Ovary (tissue), 9 donors: Measurements from ENCODE around the gene TMEM232. TPM values are rescaled to one million over a fixed set of nuclear protein-coding genes. Genes with fewer than 3 reads are reported as not detected.

Experiments used
- DNase-seq, 5 donors: peaks; one replicate each; pipeline ENCODE4 v3.0.0-alpha.2; 2019 to 2020
- H3K27ac ChIP-seq, 2 donors: fragments of 200-600 bp; one replicate each; pipeline versions ENCODE4 v1.5.1 to v1.8.0; 2019 to 2022
- H3K27me3 ChIP-seq: fragments of 200-600 bp; one replicate; pipeline ENCODE4 v1.8.0; 2022
- H3K36me3 ChIP-seq: fragments of 200-600 bp; sonication (generic); one replicate; pipeline ENCODE4 v1.5.1; 2019
- H3K4me1 ChIP-seq: one replicate; pipeline ENCODE4 v1.8.1; 2013; ENCODE audit warnings: mild to moderate bottlenecking, moderate library complexity; ENCODE audit not compliant: insufficient read depth
- H3K4me3 ChIP-seq: fragments of 200-600 bp; sonication (generic); one replicate; pipeline ENCODE4 v1.5.1; 2017
- H3K9me3 ChIP-seq, 2 donors: fragments of 200-600 bp in 1 of 2; sonication (generic) in 1 of 2; one replicate each; pipeline versions ENCODE4 v1.5.1 to v1.8.1; 2013 to 2019; ENCODE audit warnings: mild to moderate bottlenecking in 1 of 2, moderate library complexity in 1 of 2
- CTCF ChIP-seq, 3 donors: fragments of 450-650 bp in 2 of 3; fragments of 200-600 bp in 1 of 3; IDR thresholded peaks; one replicate each; pipeline versions ENCODE4 v1.5.1 to v1.8.0; 2016 to 2022; ENCODE audit warnings: antibody characterized with exemption in 3 of 3, mild to moderate bottlenecking in 1 of 3
- EP300 ChIP-seq: sonication (generic); formaldehyde crosslinking; IDR thresholded peaks from one replicate; pipeline ENCODE4 v1.6.1; 2017; ENCODE audit warnings: antibody characterized with exemption
- POLR2A ChIP-seq: fragments of 450-650 bp; IDR thresholded peaks from one replicate; pipeline ENCODE4 v1.6.1; 2017; ENCODE audit warnings: antibody characterized with exemption, mild to moderate bottlenecking, moderate library complexity
- WGBS, 3 donors: extraction: QIAGEN DNeasy Blood & Tissue Kit in 1 of 3; methylation state at CpG; one replicate each; pipeline versions ENCODE4 v1.1.5 to v1.1.7; 2013 to 2017; 5-methylcytosine and 5-hydroxymethylcytosine counted together
- intact Hi-C, 4 donors: fragments of 100-400 bp; cut with DNase I; formaldehyde crosslinking; loops; one replicate each; pipeline versions ENCODE4 v1.11.0 to v1.15.1; 2022 to 2023
- polyA plus RNA-seq, 2 donors: library from polyadenylated mRNA; stranded (reverse); fragments of 200-250 nt in 1 of 2; fragments of 350-450 nt in 1 of 2; fragmentation: Illumina TruSeq in 1 of 2; extraction: RNeasy Lipid Tissue Mini Kit (QIAGEN cat#74804) in 1 of 2; gene quantifications; one replicate each; pipeline ENCODE4 v1.2.3, GENCODE V29; 2013 to 2014
- total RNA-seq, 7 donors: library from RNA; depleted of rRNA in 2 of 7; stranded (reverse); fragments of >200 nt in 2 of 7; fragmentation: NEBNext Ultra II Directional in 3 of 7; extraction: Animal tissue kit (Norgen Biotek cat#: 25700) in 3 of 7; gene quantifications; one replicate each; pipeline versions ENCODE4 v1.1.0 to v1.2.4, GENCODE V29; 2016 to 2023
- donor health status: DM: no; HTN: no; CAD: no; lungs with moderate emphysema.
- donor health status: DM: no; HTN: no; CAD: no.
- donor health status: Bipolar disorder and iron deficiency.
- donor health status: DM: yes; HTN: yes; CAD: no.
- donor health status: DM: no; HTN: no; CAD: no.
- donor health status: DM: yes; HTN: yes; CAD: no.

TMEM232 gene
- total and polyA plus RNA-seq, 9 donors, result 0.70 to 23.6 (median 2.8) TPM

- Histone ChIP-seq H3K4me1 (no peaks in the 10 kb centered on the region), H3K36me3 (no peaks in the 10 kb centered on the region), H3K4me3 (no peak overlapping the region), H3K9me3 (no peaks in the 10 kb centered on the region), H3K27ac (no peak overlapping the region), H3K27me3 (no peaks in the 10 kb centered on the region)
- DNase-seq, result no peak
- TF ChIP-seq POLR2A, result no peak
- no peak for TF ChIP-seq CTCF (IDR thresholded peaks at IDR 0.05)
- TF ChIP-seq EP300, result no peak
- 85 to 89% (median 86%) methylated on average over 1 of the region's 1 CpG for WGBS, 3 donors
- intact Hi-C loops, result no loop called here
Measured at GRCh38 chr5:110752953-110753352, 26.5 kb upstream of the TMEM232 start.

- WGBS, 3 donors, result 53 to 66% (median 65%) methylated on average over 8 of the region's 8 CpGs
- H3K27ac ChIP-seq, result no peak overlapping the region
Measured at GRCh38 chr5:110751902-110752762, 25.7 kb upstream of the TMEM232 start.

GRCh38 chr5:110738812-110739651 lies 12.6 kb upstream of the TMEM232 start, which contains the start of gene SLC25A46:
Gene SLC25A46 (plus strand): TSS chr5:110739007. CDS start chr5:110739120, 113 bp downstream.
- no peaks in the 10 kb centered on the region for H3K36me3 ChIP-seq
- TF ChIP-seq EP300 (no peak), CTCF (IDR thresholded peaks at IDR 0.05) (no peak), POLR2A (peak; percentile 48)
- intact Hi-C loops, result no loop called here
- peak; percentile 76 to 86 (median 83) for DNase-seq
- H3K4me3 ChIP-seq, result peak within 1 kb of the TSS; percentile 89
- 0 to 1% (median 0%) methylated on average over 53 to 62 of the region's 62 CpGs for WGBS, 3 donors
- H3K4me1 ChIP-seq, result peaks cover 2% of the 10 kb centered on the region
- H3K27ac ChIP-seq, result peak within 1 kb of the TSS in 1 of 2 donors; percentile 52
- H3K27me3 ChIP-seq, result no peaks in the 10 kb centered on the region
- no peaks in the 10 kb centered on the region for H3K9me3 ChIP-seq

More at GRCh38 chr5:110751902-110752762, 25.7 kb upstream of the TMEM232 start:
- no peaks in the 10 kb centered on the region for H3K4me1 ChIP-seq
- no peak for DNase-seq
- intact Hi-C loops, result no loop called here
- no peak for TF ChIP-seq CTCF (IDR thresholded peaks at IDR 0.05)
- no peaks in the 10 kb centered on the region for H3K27me3 ChIP-seq
- no peak overlapping the region for H3K4me3 ChIP-seq
- H3K36me3 ChIP-seq, result no peaks in the 10 kb centered on the region
- no peaks in the 10 kb centered on the region for H3K9me3 ChIP-seq

- TF ChIP-seq CTCF (IDR thresholded peaks at IDR 0.05), result no peak
- no peak for TF ChIP-seq POLR2A
- no peak for TF ChIP-seq EP300
- 0% methylated on average over 14 of the region's 14 CpGs for WGBS, 3 donors
- intact Hi-C loops, result no loop called here
- DNase-seq, result no peak
- Histone ChIP-seq H3K9me3 (no peaks in the 10 kb centered on the region), H3K4me3 (peak overlapping the region; percentile 89), H3K36me3 (no peaks in the 10 kb centered on the region), H3K27me3 (no peaks in the 10 kb centered on the region), H3K4me1 (peaks cover 2% of the 10 kb centered on the region), H3K27ac (peak overlapping the region in 1 of 2 donors; percentile 52)
Measured at GRCh38 chr5:110738503-110738811, 12.0 kb upstream of the TMEM232 start.
